AG04450 (cell line): ENCODE results near the gene ATP5F1E. TPM values are rescaled to one million over a fixed set of nuclear protein-coding genes. Genes with fewer than 3 reads are reported as not detected.

Experiments
- CTCF ChIA-PET: fragments of 300-600, 350-600 bp; formaldehyde crosslinking; extraction: SDS; loops from one replicate; lab custom pipeline; 2022; ENCODE audit warnings: antibody characterized with exemption, inconsistent platforms; lab: Charles Lee
- POLR2A ChIA-PET: fragments of 350-600 bp; formaldehyde crosslinking; extraction: SDS; loops from one replicate; lab custom pipeline; 2021; ENCODE audit warnings: antibody characterized with exemption, inconsistent platforms; lab: Yijun Ruan, JAX
- DNase-seq: peaks from one replicate; pipeline ENCODE4 v3.0.0-alpha.2; 2011; ENCODE audit warnings: low read depth, low spot score
- H3K27ac ChIP-seq: one replicate; pipeline ENCODE4 v1.5.1; 2012; ENCODE audit warnings: low read depth, low read length, control low read depth
- H3K27me3 ChIP-seq: one replicate; pipeline ENCODE4 v1.6.0; 2012; ENCODE audit warnings: low read length; ENCODE audit not compliant: control insufficient read depth, insufficient read depth
- H3K4me3 ChIP-seq: 2 replicates; pipeline ENCODE4 v1.5.1; 2011; ENCODE audit warnings: mild to moderate bottlenecking, low read depth, low read length, control low read depth
- H3K9me3 ChIP-seq: 2 replicates; pipeline ENCODE4 v1.5.1; 2012; ENCODE audit warnings: low read length; ENCODE audit not compliant: control insufficient read depth, insufficient read depth
- polyA plus RNA-seq: library from polyadenylated mRNA; depleted of rRNA; stranded (reverse); fragments of >200 nt; gene quantifications from 2 replicates; pipeline ENCODE4 v1.2.3, GENCODE V29; 2011
- TF ChIP-seq, protein P1 (sequence below): IDR thresholded peaks from 2 replicates; pipeline ENCODE4 v1.5.1; 2011; ENCODE audit warnings: low read depth, low read length, control low read depth, inconsistent platforms

The ATP5F1E gene
- polyA plus RNA-seq, 1 experiment, result 84.3 TPM

DNA sequence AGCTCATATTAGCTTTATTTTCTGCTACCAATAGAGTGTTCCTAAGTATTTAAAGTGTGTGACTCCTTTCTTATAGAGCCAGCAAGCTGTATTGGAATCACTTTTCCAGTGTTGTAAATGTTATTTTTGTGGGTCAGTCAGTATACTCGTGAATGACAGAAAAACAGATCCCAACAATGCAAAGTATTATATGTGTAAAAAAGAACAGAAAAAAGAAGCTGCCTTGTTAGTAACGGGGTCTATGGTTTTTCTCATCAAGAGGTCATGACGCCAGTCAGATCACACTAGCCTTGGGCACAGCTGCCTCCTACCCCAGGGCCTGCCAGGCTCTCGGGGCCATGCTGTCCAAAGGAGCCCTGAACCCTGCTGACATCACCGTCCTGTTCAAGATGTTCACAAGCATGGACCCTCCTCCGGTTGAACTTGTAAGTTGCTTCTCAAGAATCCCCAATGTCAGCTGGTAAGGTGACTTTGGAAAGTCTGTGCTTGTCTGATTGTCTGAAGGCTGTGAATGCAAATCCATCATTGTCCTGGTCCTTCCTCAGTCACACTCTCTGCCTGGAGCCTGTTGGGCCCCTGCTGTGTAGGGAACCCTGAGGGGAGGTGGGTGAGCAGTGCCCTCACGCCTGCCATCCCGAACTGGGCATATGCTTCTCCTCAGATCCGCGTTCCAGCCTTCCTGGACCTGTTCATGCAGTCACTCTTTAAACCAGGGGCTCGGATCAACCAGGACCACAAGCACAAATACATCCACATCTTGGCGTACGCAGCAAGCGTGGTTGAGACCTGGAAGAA lies 41.3 kb downstream of the ATP5F1E start:
- CTCF ChIA-PET, result interaction anchor here (1.4 kb wide), 1 partner anchor 120 kb away, joined by 4 read pairs; no protein-coding TSS in a partner anchor
- no peaks in the 10 kb centered on the region for H3K9me3 ChIP-seq
- POLR2A ChIA-PET, result no interaction called here
- H3K4me3 ChIP-seq, result no peak overlapping the region
- TF ChIP-seq, protein P1, sequence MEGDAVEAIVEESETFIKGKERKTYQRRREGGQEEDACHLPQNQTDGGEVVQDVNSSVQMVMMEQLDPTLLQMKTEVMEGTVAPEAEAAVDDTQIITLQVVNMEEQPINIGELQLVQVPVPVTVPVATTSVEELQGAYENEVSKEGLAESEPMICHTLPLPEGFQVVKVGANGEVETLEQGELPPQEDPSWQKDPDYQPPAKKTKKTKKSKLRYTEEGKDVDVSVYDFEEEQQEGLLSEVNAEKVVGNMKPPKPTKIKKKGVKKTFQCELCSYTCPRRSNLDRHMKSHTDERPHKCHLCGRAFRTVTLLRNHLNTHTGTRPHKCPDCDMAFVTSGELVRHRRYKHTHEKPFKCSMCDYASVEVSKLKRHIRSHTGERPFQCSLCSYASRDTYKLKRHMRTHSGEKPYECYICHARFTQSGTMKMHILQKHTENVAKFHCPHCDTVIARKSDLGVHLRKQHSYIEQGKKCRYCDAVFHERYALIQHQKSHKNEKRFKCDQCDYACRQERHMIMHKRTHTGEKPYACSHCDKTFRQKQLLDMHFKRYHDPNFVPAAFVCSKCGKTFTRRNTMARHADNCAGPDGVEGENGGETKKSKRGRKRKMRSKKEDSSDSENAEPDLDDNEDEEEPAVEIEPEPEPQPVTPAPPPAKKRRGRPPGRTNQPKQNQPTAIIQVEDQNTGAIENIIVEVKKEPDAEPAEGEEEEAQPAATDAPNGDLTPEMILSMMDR, result no peak
- DNase-seq, result no peak
- no peak overlapping the region for H3K27ac ChIP-seq
- no peaks in the 10 kb centered on the region for H3K27me3 ChIP-seq

DNA sequence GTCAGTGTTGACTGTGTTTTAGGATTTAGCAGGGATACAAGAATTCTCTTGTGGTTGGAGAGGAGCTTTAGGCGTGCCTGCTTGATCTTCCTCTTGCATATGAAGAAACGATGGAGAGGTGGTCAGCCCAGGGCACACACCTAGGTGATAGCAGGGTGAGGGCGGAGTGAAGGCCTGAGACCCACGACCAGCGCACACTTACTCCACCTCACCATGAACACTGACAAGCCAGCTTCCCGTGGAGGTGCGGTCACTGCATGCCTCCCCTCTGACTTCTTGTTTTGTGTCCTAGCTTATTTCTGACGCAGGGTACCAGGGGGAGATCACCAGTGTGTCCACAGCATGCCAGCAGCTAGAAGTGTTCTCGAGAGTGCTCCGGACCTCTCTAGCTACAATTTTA lies 42.9 kb downstream of the ATP5F1E start:
- ChIA-PET POLR2A (no interaction called here), CTCF (interaction anchor here (0.7 kb wide), 1 partner anchor 99 kb away, joined by 4 read pairs; no protein-coding TSS in a partner anchor)
- no peaks in the 10 kb centered on the region for H3K9me3 ChIP-seq
- TF ChIP-seq, protein P1, result no peak
- H3K4me3 ChIP-seq, result no peak overlapping the region
- no peaks in the 10 kb centered on the region for H3K27me3 ChIP-seq
- no peak overlapping the region for H3K27ac ChIP-seq
- DNase-seq, result no peak

DNA sequence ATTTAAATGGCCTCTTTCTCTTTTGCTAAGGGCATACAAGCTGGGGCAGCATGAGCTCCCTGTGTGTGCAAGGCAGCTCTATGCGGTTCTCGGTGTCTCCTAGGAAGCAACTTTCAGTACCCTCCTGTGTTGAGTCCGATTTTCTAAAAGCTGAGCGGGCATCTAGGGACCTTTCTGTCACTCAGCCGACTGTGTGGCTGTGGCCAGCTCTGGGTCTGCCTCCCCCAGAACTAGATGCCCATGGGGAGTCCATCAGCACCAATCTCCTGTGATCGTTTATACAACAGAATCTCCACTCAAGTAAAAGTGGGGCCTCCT lies 43.6 kb downstream of the ATP5F1E start:
- no peaks in the 10 kb centered on the region for H3K9me3 ChIP-seq
- no peak overlapping the region for H3K4me3 ChIP-seq
- TF ChIP-seq, protein P1, result no peak
- ChIA-PET POLR2A (no interaction called here), CTCF (no interaction called here)
- H3K27me3 ChIP-seq, result no peaks in the 10 kb centered on the region
- no peak for DNase-seq
- no peak overlapping the region for H3K27ac ChIP-seq

DNA sequence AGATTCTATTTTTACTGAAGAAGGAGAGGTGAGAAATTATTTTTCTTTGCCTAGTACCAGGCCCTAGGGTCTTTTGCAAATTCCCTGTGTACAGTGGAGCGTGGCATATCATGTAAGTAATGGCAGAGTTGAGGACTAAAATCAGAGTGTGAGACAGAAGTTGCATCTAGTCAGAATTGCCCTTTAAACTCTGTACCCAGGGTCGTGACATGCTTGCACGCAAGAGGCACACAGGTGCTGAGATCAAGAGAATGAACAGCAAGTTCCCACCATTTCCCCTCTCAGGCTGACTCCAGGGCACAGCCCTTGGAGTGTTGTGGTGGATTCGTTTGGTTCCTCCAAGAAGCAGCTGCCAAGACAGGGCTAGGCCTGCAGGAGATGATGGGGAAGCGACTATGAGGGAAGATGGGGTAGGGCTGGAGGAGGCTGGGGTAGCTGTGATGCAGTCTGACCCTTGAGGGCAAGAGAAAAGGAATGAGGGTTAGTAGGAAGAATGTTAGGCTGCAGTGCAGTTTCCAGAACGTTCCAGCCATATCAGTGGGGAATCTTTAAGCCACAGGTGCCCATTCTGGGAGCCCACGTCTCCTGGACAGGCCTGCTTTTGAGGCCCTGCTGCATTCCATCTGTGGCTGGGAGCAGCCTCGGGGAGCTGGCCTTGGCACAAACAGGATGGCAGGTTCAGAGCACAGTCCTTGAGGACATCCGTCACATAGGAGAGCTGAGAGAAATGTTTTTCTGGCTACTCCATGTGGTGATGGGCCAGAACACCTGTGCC lies 44.2 kb downstream of the ATP5F1E start:
- Histone ChIP-seq H3K9me3 (no peaks in the 10 kb centered on the region), H3K27ac (no peak overlapping the region), H3K27me3 (no peaks in the 10 kb centered on the region), H3K4me3 (no peak overlapping the region)
- TF ChIP-seq, protein P1, result no peak
- CTCF ChIA-PET, result no interaction called here
- DNase-seq, result no peak
- POLR2A ChIA-PET, result no interaction called here
